GM12878 (cell line): ENCODE data around the gene MAN1B1.

Source experiments
- BCLAF1 ChIP-seq: fragments of 450-650 bp; IDR thresholded peaks from 2 replicates; pipeline ENCODE4 v1.6.1; 2017; ENCODE audit warnings: antibody characterized with exemption, mild to moderate bottlenecking, moderate library complexity
- BHLHE40 ChIP-seq, 2 experiments: fragments of 450-650 bp in 1 of 2; IDR thresholded peaks; 2 replicates each; pipeline ENCODE4 v1.6.1; 2011 to 2017; ENCODE audit warnings: low read depth in 2 of 2, borderline replicate concordance in 1 of 2, improper control_type of control experiment in 1 of 2, low read length in 1 of 2, mild to moderate bottlenecking in 1 of 2
- CBX3 ChIP-seq: fragments of 200-600 bp; sonication (generic); IDR thresholded peaks from 2 replicates; pipeline ENCODE4 v1.6.1; 2016; ENCODE audit warnings: low read depth, borderline replicate concordance
- CTCF ChIP-seq, 3 experiments: IDR thresholded peaks in 2 of 3; conservative IDR thresholded peaks in 1 of 3; 2 replicates each; pipeline ENCODE4 v1.5.1; 2011; ENCODE audit warnings: low read depth in 3 of 3, low read length in 3 of 3, mild to moderate bottlenecking in 3 of 3, control low read depth in 2 of 3, moderate library complexity in 2 of 3, inconsistent platforms in 1 of 3, mixed read lengths in 1 of 3; ENCODE audit not compliant: control insufficient read depth in 2 of 3, insufficient read depth in 1 of 3; ENCODE audit errors: extremely low read depth in 1 of 3
- ETV6 ChIP-seq, 2 experiments: fragments of 450-650 bp in 1 of 2; IDR thresholded peaks in 1 of 2; conservative IDR thresholded peaks in 1 of 2; 2 replicates each; pipeline ENCODE4 v1.6.1; 2014; ENCODE audit warnings: antibody characterized with exemption in 1 of 2, borderline replicate concordance in 1 of 2, low read depth in 1 of 2, mild to moderate bottlenecking in 1 of 2, moderate library complexity in 1 of 2
- HDGF ChIP-seq: fragments of 450-650 bp; IDR thresholded peaks from 2 replicates; pipeline ENCODE4 v1.6.1; 2016; ENCODE audit warnings: antibody characterized with exemption
- NBN ChIP-seq: fragments of 450-650 bp; IDR thresholded peaks from 2 replicates; pipeline ENCODE4 v1.6.1; 2016
- POLR2A ChIP-seq: IDR thresholded peaks from 2 replicates; pipeline ENCODE4 v1.6.1; 2011; ENCODE audit warnings: low read depth, mild to moderate bottlenecking, low read length
- RAD21 ChIP-seq: IDR thresholded peaks from 2 replicates; pipeline ENCODE4 v1.6.1; 2011; ENCODE audit warnings: mild to moderate bottlenecking, low read depth, low read length, moderate library complexity; ENCODE audit not compliant: insufficient read depth
- USF1 ChIP-seq: IDR thresholded peaks from 2 replicates; pipeline ENCODE4 v1.6.1; 2011; ENCODE audit warnings: borderline replicate concordance, low read depth, mild to moderate bottlenecking, moderate library complexity, mixed read lengths, low read length; ENCODE audit not compliant: insufficient read depth; ENCODE audit errors: extremely low read length

GRCh38 chr9:137065336-137065967 is 21.3 kb upstream of the MAN1B1 start:
- TF ChIP-seq HDGF (no peak), BHLHE40 (IDR thresholded peaks at IDR 0.05; ENCODE audit: borderline replicate concordance in 1 of 2, low read depth in 2 of 2, low read length in 1 of 2) (no peak), CTCF (IDR thresholded peaks at IDR 0.05 in 2 of 3, conservative IDR thresholded peaks at IDR 0.05 in 1 of 3; ENCODE audit: control insufficient read depth in 2 of 3, extremely low read depth in 1 of 3, insufficient read depth in 1 of 3, low read depth in 3 of 3, low read length in 3 of 3) (no peak), POLR2A (no peak), USF1 (no peak), CBX3 (no peak), ETV6 (conservative IDR thresholded peaks at IDR 0.05 in 1 of 2, IDR thresholded peaks at IDR 0.05 in 1 of 2; ENCODE audit: borderline replicate concordance in 1 of 2, low read depth in 1 of 2) (no peak), BCLAF1 (no peak), NBN (no peak), RAD21 (no peak)
